HG03039 (cell line): ENCODE measurements around the gene PAK2.
A peak's percentile ranks its signal among the peaks of the same experiment; 100 is the strongest.
"Not testable (repeated sequence)": the region's sequence is repeated elsewhere in the genome, so short reads cannot be mapped to it uniquely, and the experiment has no call there.

ENCODE experiments used
- ATAC-seq: cut with Tn5 transposase; IDR thresholded peaks from one replicate; pipeline ENCODE4 v1.9.1; 2021; ENCODE audit warnings: mild to moderate bottlenecking, moderate library complexity; ENCODE audit not compliant: unreplicated experiment

Gene PAK2

DNA sequence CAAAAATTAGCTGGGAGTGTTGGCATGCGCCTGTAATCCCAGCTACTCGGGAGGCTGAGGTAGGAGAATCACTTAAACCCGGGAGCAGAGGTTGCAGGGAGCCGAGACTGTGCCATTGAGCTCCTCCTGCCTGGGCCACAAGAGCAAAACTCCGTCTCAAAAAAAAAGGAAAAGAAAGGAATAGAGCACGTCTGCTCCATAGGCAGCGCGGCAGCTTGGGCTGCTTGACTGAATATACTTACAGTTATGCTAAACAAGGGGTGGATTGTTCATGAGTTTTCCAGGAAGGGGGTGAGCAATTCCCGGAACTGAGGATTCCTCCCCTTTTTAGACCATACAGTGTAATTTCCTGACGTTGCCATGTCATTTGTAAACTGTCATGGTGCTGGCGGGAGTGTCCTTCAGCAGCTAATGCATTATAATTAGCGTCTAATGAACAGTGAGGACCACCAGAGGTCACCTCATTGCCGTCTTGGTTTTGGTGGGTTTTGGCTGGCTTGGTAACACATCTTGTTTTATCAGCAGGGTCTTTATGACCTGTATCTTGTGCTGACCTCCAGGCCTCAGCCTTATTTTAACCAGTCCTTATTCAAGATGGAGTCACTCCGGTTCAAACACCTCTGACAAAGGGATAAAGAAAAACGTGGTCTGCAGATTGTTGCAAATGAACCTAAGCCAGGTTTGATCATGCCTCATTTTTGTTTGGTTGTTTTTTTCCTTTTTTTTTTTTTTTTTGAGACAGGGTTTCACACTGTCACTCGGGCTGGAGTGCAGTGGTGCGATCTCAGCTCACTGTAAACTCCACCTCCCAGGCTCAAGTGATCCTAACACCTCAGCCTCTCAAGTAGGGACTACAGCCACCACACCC, 103.1 kb downstream of the PAK2 start:
- no peak for ATAC-seq

DNA sequence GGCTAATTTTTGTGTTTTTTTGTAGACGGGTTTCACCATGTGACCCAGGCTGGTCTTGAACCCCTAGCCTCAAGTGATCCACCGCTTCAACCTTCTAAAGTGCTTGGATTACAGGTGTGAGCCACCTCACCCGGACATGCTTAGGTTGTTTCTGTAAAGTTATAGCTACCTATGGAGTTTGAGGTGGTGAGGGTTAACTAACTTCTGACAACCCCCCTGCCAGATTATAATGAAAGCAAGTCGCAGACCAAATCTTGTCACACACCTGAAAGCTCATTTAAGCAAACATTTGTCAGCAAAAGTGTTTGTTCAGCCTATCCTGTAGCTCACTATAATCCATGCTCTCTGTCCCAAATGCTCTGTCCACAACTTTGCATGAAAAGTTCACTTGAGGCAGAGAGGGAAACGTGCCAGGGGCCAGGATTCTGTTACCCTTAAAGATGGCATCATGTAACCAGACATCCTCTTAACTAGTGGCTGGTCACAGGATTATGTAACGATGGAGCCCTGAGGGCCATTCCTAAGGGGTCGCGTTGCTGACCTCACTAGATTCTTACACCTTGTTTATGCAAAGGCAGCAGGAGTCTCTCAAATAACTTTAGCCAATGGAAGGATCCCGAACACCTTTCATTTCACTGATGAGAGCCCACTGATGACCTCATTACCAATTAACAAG, 103.9 kb downstream of the PAK2 start:
- ATAC-seq, result no peak

DNA sequence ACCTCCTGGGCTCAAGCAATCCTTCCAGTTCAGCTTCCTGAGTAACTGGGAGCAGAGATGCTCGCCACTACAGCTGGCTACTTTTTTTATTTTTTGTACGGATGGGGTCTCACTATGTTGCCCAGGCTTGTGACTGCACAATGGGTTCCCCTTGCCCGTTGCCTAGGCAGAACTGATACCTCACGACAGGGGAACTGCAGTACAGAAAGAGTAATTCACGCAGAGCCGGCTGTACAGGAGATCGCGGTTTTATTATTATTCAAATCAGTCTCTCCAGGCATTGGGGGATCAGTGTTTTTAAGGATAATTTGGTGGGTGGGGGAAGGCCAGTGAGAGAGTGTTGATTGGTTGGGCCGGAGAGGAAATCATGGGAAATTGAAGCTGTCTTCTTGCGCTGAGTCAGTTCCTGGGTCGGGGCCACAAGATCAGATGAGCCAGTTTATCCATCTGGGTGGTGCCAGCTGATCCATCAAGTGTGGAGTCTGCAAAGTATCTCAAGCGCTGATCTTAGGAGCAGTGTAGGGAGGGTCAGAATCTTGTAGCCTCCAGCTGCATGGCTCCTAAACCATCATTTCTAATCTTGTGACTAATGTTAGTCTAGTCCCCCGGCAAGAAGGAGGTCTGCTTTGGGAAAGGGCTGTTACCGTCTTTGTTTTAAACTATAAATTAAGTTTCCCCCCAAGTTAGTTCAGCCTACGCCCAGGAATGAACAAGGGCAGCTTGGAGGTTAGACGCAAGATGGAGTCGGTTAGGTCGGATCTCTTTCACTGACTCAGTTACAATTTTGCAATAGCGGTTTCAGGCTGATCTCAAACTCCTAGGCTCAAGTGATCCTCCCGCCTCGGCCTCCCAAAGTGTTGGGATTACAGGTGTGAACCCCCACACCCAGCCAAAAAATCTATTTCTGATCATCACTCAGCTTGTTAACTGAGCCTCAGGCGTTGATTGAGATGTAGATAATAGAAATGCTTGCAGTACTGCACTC, 104.9 kb downstream of the PAK2 start:
- ATAC-seq, result not testable (repeated sequence)

DNA sequence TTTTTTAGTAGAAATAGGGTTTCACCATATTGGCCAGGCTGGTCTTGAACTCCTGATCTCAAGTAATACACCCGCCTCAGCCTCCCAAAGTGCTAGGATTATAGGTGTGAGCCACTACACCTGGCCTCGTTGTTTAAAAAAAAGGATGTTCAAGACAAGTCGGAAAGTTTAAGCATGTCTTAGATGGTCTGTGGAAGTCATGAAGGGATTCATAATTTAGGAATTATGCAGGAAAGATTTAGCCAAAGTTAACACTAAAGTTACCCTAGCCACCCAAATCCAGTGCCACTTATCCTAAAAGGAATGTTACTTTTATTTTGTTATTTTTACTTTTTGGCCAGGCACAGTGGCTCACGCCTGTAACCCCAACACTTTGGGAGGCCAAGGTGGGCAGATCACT, 108.7 kb downstream of the PAK2 start:
- ATAC-seq, result not testable (repeated sequence)

DNA sequence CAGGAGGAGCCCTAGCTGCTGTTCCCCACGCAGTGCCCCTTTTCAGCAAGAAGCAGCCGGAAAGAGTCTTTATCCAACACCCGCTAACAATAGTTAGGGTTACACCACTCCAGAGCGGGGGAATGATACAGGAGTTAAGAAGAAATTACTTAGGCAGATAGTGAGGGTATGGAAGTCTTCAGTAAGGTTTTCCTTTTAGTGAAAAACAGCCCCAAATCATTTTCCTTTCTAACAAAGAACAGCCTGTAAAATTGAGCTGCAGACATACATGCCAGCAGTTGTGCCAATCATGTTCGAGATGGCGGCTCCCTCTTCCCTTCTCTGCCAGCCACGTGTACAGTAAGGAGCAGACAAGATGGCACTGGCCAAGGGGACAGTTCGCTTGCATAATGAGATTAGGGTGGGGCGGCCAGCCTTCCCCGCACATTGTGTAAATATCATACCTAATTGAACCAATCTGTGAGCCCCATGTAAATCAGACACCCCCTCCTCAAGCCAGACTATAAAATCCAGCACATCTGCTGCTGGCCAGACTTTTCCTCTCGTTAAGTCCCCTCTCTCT, 109.6 kb downstream of the PAK2 start:
- ATAC-seq, result no peak

DNA sequence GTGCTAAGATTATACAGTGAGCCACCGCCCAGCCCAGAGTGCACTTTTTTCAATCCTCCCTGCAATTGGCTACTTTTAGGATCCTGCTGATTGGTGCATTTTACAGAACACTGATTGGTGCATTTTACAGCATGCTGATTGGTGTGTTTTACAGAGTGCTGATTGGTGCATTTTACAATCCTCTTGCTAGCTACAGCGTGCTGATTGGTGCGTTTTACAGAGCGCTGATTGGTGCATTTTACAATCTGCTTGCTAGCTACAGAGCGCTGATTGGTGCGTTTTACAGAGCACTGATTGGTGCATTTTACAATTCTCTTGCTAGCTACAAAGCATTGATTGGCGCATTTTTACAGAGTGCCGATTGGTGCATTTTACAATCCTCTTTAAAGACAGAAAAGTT, 123.3 kb downstream of the PAK2 start:
- ATAC-seq, result not testable (repeated sequence)

DNA sequence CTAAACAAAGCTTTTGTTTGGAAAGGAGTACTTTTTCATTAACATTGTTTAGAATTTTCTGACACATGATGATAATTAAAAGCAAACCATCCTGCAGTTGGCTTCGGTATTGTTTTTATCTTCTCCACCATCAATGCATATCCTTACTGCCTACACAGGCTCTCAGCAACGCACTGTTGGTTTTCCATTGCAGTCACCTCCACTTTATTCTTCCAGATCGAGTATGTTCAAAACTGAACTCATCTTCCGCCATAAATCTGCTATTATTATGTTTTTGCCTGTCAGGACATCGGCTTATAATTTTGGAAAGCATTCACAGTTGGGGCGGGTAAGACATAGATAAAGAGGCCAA, 127.5 kb downstream of the PAK2 start:
- no peak for ATAC-seq

DNA sequence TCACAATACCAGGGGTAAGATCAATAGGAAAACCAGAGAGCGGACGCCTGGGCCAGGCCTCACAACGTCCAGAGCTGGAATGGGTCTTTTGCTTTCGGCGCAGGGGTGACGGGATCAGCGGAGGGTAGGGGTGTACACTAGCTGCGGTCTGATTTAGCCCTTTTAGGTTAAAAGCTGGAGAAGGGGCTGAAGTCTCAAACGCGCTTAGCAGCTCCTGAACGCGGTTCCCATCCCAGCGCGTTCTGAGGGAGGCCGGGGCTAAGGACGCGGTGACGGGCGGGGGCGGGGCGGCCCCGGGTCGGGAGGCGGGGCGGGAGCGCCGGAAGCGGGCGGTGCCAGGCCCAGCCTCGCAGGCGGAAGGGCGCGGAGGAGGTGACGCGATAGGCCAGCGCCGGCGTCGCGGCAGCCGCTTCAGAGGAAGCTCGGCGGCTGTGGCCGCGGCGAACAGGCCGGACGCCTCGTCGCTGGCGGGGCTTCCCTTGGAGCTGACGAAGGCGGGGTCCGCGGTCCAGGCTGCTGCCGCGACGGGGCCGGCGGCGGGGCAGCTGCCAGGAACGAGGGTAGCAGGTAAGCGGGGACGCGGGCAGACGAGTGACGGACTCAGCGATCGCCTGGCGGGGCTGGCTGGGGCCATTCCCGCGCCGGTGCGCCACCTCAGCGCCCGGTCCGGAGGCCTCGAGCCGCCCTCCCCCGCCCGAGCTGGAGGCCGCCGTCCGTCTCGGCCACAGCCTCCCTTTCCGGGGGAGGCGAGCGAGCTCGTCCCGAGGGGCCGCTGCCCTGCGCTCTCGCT, 128.0 kb downstream of the PAK2 start, which contains the start of gene SENP5:
TSS of gene SENP5 (plus strand) at position 414 of the 790 bp plus-strand sequence. CDS start 17,262 bp downstream, outside the sequence.
- peak; percentile 84 for ATAC-seq

DNA sequence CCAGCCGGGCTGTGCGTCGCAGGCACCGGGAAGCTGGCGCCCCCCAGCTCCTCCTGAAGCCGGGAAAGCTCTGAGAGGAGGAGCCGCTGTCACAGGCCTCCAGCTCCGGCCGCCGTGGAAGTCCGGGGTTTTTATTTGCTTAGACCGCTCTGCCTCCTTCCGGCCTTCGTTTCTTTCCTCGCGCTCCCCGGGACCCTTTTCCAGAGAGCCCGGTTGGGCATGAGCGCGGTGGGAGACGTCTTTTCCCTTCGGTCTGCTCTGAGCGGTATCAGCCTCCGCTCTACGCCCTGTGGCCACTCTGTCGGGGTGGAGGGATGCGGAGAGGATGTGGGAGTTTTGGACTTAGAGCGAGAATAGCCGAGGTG, 128.6 kb downstream of the PAK2 start:
- peak; percentile 11 for ATAC-seq

DNA sequence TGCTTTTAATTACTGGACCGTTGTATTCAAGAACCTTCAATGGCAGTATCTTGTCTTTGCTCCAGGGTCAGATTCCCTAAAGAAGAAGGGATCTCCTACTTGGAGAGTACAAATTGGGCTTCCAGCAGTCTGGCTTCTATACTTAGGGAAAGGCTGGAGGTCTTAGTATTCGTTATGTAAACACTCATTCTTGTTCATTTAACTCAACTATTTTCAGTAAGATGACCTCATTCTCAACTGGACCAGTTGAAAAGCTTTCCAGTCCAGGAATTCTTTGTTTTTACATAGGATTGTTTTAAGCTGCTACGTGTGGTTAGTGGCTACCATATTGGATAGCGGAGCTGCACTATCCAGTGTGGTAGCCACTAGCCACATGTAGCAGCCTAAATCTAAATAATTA, 132.7 kb downstream of the PAK2 start:
- ATAC-seq, result no peak

DNA sequence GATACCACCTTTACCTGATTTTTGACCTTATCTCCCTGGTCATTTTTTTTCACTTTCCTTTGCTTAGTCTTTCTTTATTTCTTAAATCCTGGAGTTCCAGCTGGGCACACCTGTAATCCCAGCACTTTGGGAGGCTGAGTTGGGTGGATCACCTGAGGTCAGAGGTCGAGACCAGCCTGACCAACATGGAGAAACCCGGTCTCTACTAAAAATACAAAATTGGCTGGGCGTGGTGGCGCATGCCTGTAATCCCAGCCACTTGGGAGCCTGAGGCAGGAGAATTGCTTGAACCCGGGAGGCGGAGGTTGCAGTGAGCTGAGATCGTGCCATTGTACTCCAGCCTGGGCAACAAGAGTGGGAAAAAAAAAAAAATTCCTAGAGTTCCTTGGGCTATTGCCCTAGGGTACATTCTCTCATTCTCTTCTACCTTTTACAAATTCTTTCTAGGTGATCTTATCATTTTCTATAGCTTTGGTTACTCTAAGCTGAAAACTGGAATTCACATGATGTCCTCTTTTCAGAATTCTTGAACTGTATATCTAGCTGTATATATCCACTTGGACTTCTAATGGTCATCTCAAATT, 134.9 kb downstream of the PAK2 start:
- not testable (repeated sequence) for ATAC-seq

DNA sequence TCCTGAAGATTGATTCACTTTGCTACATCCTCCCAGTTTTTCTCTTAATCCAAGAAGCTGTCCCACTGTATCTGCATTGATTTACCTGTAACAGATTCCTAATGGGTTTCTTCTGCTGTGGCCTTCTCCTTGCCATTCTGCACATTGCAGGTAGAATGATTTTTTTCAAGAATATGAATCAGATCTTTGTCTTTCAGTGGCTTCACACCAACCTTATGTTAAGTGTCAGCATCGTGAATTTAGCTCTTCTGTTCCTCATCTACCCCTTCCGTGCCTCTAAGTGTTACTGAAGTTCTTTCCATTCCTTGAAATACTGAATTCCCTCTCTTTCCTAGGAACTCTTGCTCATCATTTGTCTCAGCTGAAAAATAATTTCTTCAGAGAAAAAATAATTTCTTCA, 135.6 kb downstream of the PAK2 start:
- ATAC-seq, result no peak
